DMS53 treated with DMSO at 0.1 percent for 48 hours (cell line): ENCODE measurements around the gene HDGFL1.

Source experiments
- DNase-seq: peaks from one replicate; lab custom pipeline; 2025; ENCODE audit not compliant: unreplicated experiment; lab: John Stamatoyannopoulos, UW

Gene HDGFL1

GRCh38 chr6:22589118-22589517 is 19.8 kb downstream of the HDGFL1 start:
- no peak for DNase-seq

GRCh38 chr6:22590423-22590822 is 21.1 kb downstream of the HDGFL1 start:
- DNase-seq, result no peak

GRCh38 chr6:22593895-22594294 is 24.5 kb downstream of the HDGFL1 start:
- DNase-seq, result no peak

- no peak for DNase-seq
Observed at GRCh38 chr6:22596011-22596410, 26.6 kb downstream of the HDGFL1 start.

- DNase-seq, result no peak
Observed at GRCh38 chr6:22598339-22598738, 29.0 kb downstream of the HDGFL1 start.

- no peak for DNase-seq
Observed at GRCh38 chr6:22600059-22600458, 30.7 kb downstream of the HDGFL1 start.

- no peak for DNase-seq
Observed at GRCh38 chr6:22601984-22602383, 32.6 kb downstream of the HDGFL1 start.

GRCh38 chr6:22605736-22606135 is 36.4 kb downstream of the HDGFL1 start:
- no peak for DNase-seq

GRCh38 chr6:22610127-22610526 is 40.8 kb downstream of the HDGFL1 start:
- no peak for DNase-seq

- no peak for DNase-seq
Observed at GRCh38 chr6:22612236-22612635, 42.9 kb downstream of the HDGFL1 start.

- no peak for DNase-seq
Observed at GRCh38 chr6:22613051-22613450, 43.7 kb downstream of the HDGFL1 start.

GRCh38 chr6:22613695-22614094 is 44.3 kb downstream of the HDGFL1 start:
- no peak for DNase-seq

GRCh38 chr6:22614547-22614946 is 45.2 kb downstream of the HDGFL1 start:
- no peak for DNase-seq

- DNase-seq, result no peak
Observed at GRCh38 chr6:22621028-22621427, 51.7 kb downstream of the HDGFL1 start.
